ENCODE measurements around the gene ZNF319.

ZNF319 gene

GRCh38 chr16:57999971-58000705 is at the start of gene ZNF319:
Gene ZNF319, minus strand, starts transcription at chr16:58000672. Its CDS starts 2,407 bp downstream, at chr16:57998265.
- no peak for DNase-seq

DNA sequence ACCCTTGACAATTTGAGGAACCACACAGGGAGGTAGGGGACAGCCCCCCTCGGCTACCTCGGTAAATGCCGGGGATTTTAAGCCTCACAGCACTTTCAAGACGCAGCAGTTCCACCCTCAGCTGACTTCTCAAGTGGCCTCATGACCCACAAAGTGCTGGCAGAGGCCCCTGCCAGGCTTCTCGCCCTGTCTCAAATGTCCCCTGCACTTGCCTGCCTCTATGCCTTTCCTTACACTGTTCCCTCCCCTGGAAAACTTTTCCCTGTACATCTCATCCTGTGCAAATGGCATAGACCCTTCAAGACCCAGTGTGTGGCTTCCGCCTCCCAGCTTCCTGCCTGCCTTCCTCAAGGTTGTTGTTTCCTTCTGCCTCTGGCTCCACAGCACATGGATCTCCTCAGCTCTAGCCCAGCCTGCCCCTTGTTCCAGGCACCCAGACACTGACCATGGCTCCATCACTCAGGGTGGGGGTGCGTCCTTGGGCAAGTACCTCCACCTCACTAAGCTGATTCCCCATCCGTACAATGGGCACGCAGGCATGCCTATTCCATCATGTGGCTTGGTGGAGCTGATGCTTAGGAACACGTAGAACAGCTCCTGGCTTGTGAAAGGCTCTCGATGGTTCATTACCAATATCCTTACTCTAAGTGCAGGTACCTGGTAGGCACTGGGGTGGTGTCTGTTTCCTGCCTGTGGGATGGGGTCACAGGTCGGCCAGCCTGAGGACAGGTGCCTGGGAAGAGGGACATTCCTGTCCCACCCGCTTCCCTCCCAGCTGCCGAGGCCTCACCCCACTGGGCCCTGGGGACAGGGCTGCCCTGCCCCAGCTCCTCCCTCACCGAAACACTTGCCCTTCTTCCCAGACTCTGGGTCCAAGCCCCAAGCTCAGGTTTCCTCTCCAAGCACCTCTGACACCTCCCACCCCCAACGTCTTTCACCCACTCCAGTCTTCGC is 49.0 kb upstream of the ZNF319 start:
- DNase-seq, result no peak

- no peak for DNase-seq
Observed at GRCh38 chr16:58048494-58049231, 48.2 kb upstream of the ZNF319 start.

GRCh38 chr16:58047557-58048348 is 47.3 kb upstream of the ZNF319 start:
- no peak for DNase-seq

DNA sequence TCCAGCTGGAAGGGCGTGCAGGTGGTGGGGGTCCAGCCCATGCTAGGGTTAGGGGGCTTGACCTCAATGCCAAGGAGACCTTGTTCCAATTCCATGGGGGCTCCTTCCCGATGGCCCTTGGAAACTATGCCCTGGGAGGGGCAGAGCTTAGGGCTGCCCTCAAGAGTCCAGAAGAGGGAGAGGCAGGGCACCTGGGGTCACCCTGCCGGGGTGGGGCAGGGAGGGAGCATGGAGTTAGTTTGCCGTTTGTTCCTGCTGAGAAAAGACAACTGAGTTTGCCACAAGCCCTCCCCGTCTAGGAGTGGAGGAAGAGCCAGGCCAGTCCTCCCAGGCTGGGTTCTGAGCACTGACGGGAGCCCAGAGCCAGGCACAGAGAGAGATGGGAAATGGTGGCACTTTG is 46.5 kb upstream of the ZNF319 start:
- DNase-seq, result no peak

GRCh38 chr16:58046054-58046881 is 45.8 kb upstream of the ZNF319 start:
- no peak for DNase-seq

DNA sequence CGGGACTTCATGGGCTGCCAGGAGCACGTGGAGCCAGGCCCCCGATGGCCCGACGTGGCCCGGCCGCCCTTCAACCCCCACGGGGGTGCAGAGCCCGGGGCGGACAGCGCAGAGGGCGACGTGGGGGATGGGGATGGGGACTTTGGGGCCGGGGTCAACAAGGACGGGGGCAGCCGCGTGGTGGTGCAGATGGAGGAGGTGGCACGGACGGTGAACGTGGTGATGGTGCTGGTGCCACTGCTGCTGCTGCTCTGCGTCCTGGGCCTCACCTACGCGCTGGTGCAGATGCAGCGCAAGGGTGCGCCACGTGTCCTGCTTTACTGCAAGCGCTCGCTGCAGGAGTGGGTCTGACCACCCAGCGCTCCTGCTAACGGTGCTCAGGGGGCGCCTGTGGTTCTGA is 44.6 kb upstream of the ZNF319 start:
- DNase-seq, result no peak

- no peak for DNase-seq
Observed at GRCh38 chr16:58044266-58045019, 44.0 kb upstream of the ZNF319 start.

GRCh38 chr16:58043571-58044155 is 43.2 kb upstream of the ZNF319 start:
- DNase-seq, result no peak

- DNase-seq, result no peak
Observed at GRCh38 chr16:58042886-58043515, 42.5 kb upstream of the ZNF319 start.

GRCh38 chr16:58042001-58042885 is 41.8 kb upstream of the ZNF319 start:
- no peak for DNase-seq

DNA sequence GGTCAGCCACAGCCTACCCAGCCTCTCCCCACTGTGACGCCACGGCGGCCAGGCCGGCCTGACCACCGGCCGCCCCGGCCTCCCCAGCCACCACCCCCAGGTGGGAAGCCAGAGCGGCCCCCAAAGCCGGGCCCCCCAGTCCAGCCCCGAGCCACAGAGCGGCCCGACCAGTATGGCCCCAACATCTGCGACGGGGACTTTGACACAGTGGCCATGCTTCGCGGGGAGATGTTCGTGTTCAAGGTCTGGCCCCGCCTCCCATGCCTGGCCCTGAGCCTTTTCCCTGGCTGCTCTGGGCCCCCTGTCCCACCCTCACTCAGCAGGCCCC is 41.1 kb upstream of the ZNF319 start:
- no peak for DNase-seq

DNA sequence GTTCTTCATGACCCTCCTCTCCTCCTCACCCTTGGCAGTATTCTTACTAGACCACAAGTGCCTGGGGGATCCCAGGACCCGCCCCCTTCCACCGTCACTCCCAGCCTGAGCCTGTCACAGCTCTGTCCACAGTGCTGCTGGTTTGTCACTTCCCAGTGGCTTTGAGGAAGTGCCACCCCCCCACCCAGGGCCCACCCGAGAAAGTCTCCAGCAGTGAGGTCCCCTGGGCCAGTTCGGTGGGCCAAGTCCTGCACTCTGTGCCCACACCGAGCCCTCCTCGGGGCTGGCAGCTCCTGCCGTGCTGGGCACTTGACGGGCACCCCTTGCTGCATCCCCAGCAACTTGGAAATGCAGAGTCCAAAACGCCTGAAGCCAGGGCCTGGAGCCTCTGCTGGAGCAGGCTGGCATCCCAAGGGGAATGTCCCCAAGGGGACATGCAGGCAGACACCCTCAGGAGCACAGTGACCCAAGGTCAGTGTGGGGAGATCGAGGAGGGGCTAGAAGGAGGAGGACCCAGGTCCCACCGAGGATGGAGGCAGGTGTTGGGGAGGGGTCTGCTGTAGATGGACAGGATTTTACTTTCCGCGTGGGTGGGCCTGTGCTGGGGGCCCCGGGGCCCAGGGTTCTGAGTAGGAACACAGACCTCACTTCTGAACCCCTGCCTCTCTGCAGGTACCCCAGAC is 40.6 kb upstream of the ZNF319 start:
- no peak for DNase-seq

DNA sequence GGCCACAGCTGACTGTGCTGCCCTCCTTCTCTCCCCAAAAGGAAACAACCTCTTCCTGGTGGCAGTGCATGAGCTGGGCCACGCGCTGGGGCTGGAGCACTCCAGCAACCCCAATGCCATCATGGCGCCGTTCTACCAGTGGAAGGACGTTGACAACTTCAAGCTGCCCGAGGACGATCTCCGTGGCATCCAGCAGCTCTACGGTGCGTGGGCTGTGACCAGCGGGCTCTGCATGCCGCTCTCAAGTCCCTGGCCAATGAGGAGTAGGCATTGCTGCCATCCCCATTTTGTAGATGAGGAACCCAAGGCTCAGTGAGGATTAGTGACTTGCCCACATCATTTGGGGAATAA is 40.0 kb upstream of the ZNF319 start:
- no peak for DNase-seq

DNA sequence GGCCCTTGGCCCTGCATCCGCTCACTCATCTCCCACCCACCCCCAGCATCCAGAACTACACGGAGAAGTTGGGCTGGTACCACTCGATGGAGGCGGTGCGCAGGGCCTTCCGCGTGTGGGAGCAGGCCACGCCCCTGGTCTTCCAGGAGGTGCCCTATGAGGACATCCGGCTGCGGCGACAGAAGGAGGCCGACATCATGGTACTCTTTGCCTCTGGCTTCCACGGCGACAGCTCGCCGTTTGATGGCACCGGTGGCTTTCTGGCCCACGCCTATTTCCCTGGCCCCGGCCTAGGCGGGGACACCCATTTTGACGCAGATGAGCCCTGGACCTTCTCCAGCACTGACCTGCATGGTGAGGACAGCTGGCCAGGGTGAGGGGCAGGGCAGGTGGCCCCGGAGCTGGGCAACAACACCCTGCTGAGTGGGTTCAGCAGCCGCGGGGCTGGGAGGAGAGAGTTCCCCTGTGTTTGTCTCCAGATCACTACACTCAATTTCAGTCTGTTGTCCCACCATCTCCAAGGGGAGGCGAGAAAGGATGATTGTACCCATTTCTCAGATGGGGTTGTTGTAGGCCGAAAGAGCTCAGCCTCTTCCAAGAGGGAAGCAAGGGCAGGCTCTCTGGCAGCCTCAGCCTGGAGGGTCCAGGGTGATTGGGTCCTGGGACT is 39.5 kb upstream of the ZNF319 start:
- DNase-seq, result no peak

- DNase-seq, result no peak
Observed at GRCh38 chr16:58038219-58038641, 37.8 kb upstream of the ZNF319 start.

GRCh38 chr16:58037365-58038057 is 37.0 kb upstream of the ZNF319 start:
- no peak for DNase-seq

All from NCI-H1092 (cell line).